Tibial nerve (tissue), 3 donors: ENCODE results near the gene MKKS.

Source experiments
- CTCF ChIP-seq, 5 experiments: fragments of 200-600 bp in 3 of 5; fragments of 450-650 bp in 2 of 5; sonication (generic) in 3 of 5; IDR thresholded peaks; one replicate each; pipeline ENCODE4 v1.5.1; 2016 to 2019; ENCODE audit warnings: antibody characterized with exemption in 5 of 5, mild to moderate bottlenecking in 3 of 5, moderate library complexity in 2 of 5
- POLR2A ChIP-seq, 2 donors: fragments of 450-650 bp; IDR thresholded peaks; one replicate each; pipeline ENCODE4 v1.6.1; 2017; ENCODE audit warnings: antibody characterized with exemption in 2 of 2, mild to moderate bottlenecking in 2 of 2, moderate library complexity in 2 of 2

- TF ChIP-seq CTCF (IDR thresholded peaks at IDR 0.05) (no peak), POLR2A (IDR thresholded peaks at IDR 0.05) (no peak)
Observed at GRCh38 chr20:10369723-10370090, 64.3 kb downstream of the MKKS start.
